Stimulated activated CD4-positive, alpha-beta T cell treated with anti-CD3 and anti-CD28 coated beads, TNF-alpha, amount 100 ng/mL, for 1 hour (primary cell): ENCODE data around the gene NHS.
"Not testable (repeated sequence)": the region's sequence is repeated elsewhere in the genome, so short reads cannot be mapped to it uniquely, and the experiment has no call there.

Experiments
- DNase-seq, 3 donors: peaks; one replicate each; pipeline ENCODE4 v3.0.0-alpha.2; 2020; ENCODE audit warnings: low read depth in 3 of 3, low spot score in 1 of 3

NHS gene

GRCh38 chrX:17544821-17545220, 169.8 kb downstream of the NHS start:
- DNase-seq: no peak

DNA sequence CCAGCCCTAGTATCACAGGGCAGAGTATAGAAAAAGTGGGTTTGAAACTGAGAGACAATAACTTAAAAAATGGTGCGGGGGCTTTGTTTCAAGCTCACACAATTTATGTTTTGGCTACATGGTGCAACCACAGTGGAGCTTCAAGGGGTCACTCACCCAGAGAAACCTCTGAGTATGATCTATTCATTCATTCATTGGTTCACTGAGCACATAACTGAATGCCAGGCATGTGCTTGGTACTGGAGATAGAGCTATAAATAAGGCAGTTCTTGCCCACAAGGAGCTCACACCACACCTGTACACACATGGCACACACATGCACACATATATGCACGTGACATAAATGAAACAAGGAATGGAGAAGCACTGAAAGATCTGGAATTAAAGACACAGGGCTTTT, 171.4 kb downstream of the NHS start:
- DNase-seq: no peak

- DNase-seq: no peak
Measured at GRCh38 chrX:17547658-17548057, 172.7 kb downstream of the NHS start.

GRCh38 chrX:17549107-17549651, 174.2 kb downstream of the NHS start:
- DNase-seq: no peak

DNA sequence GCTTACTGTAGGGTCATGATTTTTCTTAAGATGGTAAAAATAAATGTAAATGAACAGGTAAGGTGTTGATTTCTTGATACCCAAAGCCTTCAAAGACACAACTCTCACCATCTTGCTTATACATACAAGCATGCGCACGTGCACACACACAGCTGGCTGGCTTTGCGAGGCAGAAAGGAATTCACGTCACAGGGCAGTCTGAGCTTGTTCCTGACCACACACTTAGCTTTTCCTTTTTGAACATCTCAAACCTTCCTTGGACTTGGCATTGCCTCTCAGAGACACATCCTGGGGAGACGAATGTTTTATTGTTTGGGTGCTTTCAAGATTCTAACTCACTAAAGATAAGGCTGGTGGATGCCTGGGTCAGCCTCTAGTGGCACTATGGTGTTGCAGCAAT, 175.0 kb downstream of the NHS start:
- DNase-seq: no peak

- no peak for DNase-seq
Measured at GRCh38 chrX:17552044-17552650, 177.1 kb downstream of the NHS start.

DNA sequence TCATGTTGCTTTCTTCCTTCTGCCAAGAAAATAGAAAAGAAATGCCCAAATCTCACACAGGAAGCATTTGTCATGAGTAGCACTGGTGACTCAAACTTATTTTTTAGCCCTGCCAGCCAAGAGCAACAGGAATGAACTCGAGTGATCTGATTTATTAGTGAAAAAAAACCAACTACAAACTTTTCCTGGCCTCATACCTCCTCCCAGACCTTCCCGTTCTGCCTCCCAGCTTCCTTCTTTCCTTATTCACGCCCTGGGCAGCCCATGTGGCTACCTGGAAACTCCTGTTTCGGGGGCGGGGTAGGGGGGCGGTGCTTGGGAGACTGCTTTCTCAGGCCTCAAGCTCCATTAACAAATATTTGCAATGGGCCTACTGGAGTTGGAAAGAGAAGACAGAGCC, 178.5 kb downstream of the NHS start:
- DNase-seq: no peak

- no peak for DNase-seq
Measured at GRCh38 chrX:17553961-17554482, 179.0 kb downstream of the NHS start.

- no peak for DNase-seq
Measured at GRCh38 chrX:17554914-17555313, 179.9 kb downstream of the NHS start.

DNA sequence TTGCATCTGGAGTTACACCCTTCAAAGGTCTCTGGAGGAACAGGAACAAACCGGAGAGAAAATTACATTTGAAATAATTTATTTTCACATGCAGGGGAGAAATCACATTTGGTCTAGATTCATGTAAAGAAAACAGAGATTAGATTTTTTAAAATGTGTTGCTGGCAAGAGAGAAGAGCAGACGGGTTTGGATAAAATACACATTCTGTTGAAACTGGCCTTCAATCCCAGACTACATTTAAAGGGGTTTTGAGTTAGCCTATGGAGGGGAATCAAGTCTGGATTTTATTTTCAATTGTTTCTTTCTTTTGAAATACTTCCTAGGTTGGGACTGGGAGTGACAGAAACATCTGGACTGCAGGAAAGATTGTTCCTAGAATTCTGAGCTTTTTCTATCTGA, 180.8 kb downstream of the NHS start:
- DNase-seq: no peak

DNA sequence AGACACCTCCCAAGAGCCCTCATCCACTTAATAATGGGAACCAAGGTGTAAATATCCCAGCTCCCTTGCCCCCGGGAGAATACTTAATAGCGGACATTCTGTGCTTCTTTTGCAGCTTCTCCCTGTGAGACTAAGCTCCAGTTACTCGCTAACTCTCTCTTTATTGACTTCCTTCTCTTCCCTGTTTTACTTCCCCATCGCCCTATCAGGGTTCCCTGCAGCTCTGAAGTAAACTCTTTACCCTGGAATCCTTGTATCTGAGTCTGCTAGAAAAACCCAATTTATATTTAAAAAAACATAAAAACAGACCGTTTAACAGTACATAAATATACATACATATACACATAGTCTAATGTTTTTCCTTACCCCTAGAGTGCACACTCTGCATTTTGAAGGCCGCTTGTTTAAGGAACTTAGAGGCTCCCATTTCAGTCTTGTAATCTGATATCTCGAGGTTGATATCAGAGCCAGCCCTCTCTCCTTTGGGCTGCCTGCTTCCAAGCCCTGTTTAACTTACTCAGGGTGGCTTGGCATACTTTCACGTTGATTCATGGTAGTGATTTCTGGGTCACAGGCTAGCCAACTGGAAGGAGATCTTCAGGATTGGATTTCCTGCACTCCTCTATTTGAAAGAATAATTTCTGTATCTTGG, 184.9 kb downstream of the NHS start:
- no peak for DNase-seq

DNA sequence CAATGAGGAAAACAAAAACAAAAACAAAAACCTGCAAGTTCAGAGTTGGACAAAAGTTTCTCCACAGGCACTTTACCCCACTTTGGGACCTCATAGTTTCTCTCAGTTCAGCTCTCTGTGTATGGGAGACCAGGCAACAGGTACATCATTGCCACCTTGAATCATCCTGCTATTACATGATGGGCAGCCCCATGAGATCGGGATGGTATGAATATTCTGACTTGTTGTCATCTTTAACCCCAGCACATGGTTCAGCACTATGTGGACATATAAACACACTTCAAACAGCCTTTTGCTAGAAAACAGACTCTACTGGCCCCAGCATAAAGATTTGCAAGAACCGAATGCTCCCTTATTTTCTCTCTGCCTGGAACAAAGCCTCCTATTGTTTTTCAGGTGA, 185.4 kb downstream of the NHS start:
- DNase-seq: no peak

DNA sequence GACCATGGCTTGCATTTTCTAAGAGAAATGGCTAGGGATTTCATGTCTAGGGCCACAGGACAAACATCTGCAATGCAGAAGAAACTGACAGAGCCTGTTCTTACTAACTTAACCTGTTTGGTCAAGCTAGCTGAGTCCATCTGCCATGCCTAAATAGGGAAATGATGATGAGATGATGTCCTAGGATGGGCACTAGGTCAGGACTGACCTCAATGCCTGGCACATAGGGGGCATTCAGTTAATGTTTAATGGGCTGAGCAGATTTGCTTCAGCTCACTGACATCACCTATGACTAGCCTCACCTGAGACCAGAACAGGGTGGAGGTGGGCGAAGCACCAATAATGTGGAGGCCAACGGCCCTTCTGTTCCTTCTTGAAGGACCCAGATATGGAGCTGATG, 188.1 kb downstream of the NHS start:
- no peak for DNase-seq

- no peak for DNase-seq
Measured at GRCh38 chrX:17563515-17563914, 188.5 kb downstream of the NHS start.

DNA sequence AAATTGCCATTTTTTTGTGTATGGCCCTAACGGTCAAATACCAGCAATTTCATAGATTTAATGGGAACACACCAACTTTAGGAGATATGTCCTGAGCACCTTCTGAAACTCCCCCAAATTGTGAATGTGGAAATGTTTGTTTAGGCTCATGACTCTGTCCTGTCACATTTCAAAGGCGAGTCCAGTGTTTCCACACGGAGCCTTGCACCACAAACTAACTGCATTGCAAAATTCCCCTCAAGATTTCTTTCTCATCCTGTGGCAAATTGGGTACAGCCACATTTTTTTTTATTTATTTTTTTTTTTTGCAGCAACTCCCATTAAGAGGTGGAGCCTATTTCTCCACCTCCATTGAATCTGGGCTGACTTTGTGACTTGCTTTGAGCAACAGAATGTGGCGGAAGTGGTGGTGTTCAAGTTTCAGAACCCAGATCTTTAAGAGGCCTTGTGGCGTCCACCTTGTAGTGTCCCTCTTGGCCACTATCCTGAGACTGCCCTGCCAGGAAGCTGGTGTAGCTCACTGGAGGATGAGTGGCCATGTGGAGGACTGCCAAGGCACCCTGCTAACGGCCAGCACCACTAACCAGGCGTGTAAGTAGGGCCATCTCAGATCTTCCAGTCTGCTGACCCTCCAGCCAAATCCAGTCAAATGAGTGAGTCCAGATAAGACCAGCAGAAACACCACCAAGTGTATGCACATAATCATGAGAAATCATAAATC, 189.8 kb downstream of the NHS start:
- DNase-seq: no peak

DNA sequence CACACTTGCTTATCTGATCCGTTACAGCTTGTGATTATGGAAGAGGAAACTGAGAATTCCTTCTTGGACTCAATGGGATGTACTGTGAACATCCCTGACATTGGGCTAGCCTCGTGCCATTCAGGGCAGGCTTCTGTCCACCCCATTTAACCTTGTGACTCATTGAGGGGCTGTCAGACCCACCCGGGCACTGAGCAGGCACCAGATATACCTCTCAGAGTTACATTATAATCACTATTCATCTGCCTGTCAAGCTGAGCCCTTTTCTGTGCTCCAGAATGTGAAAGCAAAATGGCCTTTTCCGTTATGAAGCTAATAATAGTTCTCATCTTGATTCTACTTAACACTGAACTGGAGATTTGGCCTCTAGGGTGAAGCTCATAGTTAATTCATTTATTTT, 191.7 kb downstream of the NHS start:
- no peak for DNase-seq

GRCh38 chrX:17567187-17567586, 192.2 kb downstream of the NHS start:
- DNase-seq: no peak

- DNase-seq: no peak
Measured at GRCh38 chrX:17567821-17568220, 192.8 kb downstream of the NHS start.

GRCh38 chrX:17568804-17569203, 193.8 kb downstream of the NHS start:
- DNase-seq: not testable (repeated sequence)

- DNase-seq: no peak
Measured at GRCh38 chrX:17579026-17579425, 204.0 kb downstream of the NHS start.

DNA sequence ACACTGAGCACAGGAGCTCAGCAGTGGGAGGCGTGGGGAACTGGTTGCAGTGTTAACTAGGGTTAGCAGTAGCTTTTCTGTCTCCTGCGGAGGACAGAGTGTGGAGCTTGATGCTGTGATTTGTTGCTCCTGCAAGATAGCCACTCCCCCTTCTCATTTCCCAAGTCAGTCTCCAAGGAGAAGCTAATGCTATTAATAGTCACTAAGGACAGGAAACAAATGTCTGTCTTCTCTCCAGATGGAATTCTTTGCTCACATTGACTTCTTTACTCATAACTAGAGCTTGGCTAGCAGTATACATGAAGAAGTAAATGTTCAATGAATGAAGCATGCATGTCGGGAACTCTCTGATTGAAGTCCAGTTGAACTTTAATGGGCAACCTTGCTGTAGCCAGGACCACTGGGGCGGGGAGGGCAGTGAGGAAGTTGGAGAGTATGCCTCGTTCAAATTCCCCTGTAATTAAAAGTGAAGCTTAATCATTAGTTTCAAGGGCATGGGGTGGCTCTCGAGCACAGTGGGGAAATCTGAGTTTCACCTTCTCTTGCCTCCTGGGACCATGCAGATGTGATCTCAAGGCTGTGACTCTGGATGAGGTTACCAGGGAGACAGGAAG, 205.6 kb downstream of the NHS start:
- DNase-seq: no peak

- no peak for DNase-seq
Measured at GRCh38 chrX:17581641-17582040, 206.6 kb downstream of the NHS start.
